Islet precursor cell (in vitro differentiated cells): ENCODE measurements around the gene ZNF174.
A peak's percentile ranks its signal among the peaks of the same experiment; 100 is the strongest.

ENCODE experiments used
- DNase-seq: peaks from one replicate; pipeline ENCODE4 v3.0.0-alpha.2; 2018

Gene ZNF174

DNA sequence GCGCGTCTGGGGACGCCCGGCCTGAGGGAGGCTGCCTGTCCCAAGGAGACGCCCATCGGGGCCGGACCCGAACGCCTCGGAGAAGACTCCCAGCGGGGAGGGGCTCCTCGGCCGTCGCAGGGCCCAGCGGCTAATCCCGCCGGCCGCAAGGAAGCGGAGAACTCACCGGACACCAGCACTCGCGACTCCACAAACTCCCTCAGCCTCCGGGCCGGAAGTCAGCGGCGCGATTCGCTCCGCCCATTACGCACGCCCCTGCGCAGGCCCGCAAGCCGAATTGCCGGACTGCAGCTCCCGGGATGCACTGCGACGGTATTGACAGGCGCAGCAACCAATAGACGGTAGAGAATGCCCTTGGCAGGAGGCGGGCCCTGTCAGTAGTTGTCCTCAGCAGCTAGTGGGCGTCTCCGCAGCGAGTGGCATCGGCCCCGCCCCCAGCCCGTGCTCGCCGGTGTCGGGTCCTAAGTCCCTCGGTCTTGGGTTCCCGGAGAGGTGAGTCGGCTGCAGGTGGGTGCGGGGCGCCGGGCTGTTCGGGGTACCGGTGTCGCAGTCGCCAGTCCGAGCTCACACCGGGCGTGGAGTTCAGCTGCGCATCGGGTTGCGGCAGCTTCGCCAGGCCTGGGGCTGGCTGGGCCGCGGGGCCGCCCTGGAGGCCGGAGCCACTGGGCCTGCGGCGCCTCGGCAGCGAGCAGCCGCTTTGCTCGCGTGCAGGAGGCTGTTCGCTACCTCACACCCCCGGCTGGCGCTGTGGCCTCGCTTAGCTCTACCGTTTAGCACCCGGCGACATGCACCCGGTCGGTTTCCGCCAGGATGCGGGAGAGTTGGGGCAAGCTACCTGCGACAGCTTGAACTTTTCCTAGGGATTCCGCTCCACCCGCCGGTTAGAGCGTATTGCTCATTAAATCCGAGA is at the start of gene ZNF174, which contains the start of gene ZSCAN32:
TSS of gene ZNF174 (plus strand) at position 437 of the 910 bp plus-strand sequence. CDS start 790 bp downstream, outside the sequence.
TSS of gene ZSCAN32 (minus strand) at position 226 of the 910 bp plus-strand sequence. CDS start 3,447 bp downstream, outside the sequence.
- DNase-seq = peak; percentile 100

- no peak for DNase-seq
These were observed 45.4 kb upstream of the ZNF174 start, which contains the start of gene OR2C1 for GRCh38 chr16:3355589-3355988. Gene OR2C1 (plus strand): TSS chr16:3355889. CDS start chr16:3355941, 52 bp downstream.

GRCh38 chr16:3356118-3356517 is 44.9 kb upstream of the ZNF174 start:
- DNase-seq = no peak

DNA sequence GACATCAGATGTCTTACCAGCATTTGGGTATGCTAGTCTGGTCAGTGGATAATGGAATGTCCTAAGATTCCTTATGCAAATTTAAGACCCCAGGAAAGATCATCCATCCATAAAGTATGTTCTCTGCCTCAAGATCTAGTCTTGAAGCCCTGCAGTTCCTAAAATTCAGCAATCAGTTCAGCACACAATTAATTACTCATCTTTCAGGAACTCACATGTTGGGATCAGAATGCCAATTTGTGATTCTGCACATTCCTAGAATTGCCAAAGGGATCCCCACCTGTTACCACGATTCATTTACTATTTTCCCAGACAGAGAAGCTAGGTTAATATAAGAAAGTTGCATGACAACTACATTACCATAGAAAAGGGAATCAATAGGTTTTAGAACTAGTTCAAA is 42.1 kb upstream of the ZNF174 start:
- DNase-seq = no peak

GRCh38 chr16:3362931-3363330 is 38.1 kb upstream of the ZNF174 start:
- no peak for DNase-seq

DNA sequence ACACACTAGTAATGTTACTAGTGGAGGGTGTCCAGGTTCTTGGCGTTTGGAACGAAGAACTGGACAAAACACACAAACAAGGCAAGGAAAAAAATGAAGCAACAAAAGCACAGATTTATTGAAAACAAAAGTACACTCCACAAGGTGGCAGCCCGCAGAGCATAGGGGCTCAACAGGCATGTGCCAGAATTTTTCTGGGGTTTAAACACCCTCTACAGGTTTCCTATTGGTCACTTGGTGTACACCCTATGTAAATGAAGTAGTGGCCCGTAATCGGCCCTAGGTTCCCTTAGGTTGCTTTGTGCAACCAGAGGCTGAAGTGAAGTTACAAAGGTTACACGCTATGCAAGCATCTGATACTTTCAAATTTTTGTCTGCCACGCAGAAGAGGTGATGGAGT is 37.2 kb upstream of the ZNF174 start:
- no peak for DNase-seq

GRCh38 chr16:3364774-3365427 is 36.1 kb upstream of the ZNF174 start:
- DNase-seq = no peak

DNA sequence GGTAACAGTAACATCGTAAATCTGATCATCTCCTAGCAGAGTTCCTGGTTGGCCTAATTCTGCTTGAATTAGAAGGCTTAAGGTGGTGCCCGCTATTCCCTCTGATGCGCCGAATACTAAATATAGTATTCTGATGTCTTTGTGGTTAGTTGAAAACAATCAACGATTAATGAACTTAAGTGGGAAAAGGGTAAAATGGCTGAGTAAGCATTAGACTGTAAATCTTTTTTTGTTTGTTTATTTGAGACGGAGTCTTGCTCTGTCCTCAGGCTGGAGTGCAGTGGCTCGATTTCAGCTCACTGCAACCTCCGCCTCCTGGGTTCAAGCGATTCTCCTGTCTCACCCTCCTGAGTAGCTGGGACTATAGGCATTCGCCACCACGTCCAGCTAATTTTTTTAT is 31.9 kb upstream of the ZNF174 start:
- no peak for DNase-seq

DNA sequence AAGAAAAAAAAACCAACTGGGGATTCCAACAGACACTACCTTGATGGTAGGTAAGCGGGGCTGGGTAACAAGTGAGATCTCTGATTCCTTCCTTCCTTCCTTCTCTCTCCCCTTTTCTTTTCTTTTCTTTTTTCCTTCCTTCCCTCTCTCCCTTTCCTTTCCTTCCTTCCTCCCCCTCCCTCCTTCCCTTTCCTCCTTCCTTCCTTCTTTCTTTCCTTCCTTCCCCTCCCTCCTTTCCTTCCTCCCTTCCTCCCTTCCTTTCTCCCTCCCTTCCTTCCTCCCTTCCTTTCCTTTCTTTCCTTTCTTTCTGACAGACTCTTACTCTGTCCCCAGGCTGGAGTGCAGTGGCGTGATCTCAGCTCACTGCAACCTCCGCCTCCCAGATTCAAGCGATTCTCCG is 25.3 kb upstream of the ZNF174 start:
- DNase-seq = no peak

- no peak for DNase-seq
These were observed 23.1 kb upstream of the ZNF174 start for GRCh38 chr16:3377917-3378316.

GRCh38 chr16:3383045-3383448 is 18.0 kb upstream of the ZNF174 start:
- DNase-seq = no peak

GRCh38 chr16:3388325-3388724 is 12.7 kb upstream of the ZNF174 start:
- no peak for DNase-seq

DNA sequence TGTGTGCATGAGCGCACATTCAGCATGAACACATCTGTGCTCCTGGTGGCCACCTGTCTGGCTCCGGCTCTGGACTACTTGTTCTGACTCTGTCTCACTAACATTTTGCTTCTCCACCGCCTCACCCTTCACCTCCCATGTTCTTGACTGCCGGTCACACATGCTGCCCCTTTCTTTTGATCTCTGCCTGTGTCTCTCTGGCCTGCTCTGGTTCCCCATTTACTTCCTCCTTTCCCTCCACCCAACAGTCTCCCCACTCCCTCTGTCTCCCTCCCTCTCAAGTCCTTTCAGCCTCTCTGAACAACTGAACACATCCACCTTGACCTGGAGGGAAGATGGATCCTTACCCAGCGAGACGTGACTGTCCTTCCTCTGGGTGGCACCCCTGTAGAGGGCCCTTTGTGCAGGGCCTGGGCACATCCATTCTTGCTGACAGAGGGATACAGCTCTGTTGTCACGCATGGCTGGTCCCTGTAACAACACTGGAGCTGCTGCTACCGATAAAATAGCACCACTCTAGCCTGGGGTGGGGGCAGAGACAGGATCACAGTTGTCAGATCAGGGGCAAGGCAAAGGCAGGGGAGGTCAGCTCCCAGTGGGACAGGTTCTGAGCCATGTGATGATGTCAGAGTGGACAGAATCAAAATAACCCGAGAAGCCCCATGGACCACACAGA is 11.2 kb upstream of the ZNF174 start:
- DNase-seq = no peak

- no peak for DNase-seq
These were observed 603 bp upstream of the ZNF174 start for GRCh38 chr16:3400446-3400778.

- no peak for DNase-seq
These were observed 843 bp downstream of the ZNF174 start for GRCh38 chr16:3401719-3402397.

DNA sequence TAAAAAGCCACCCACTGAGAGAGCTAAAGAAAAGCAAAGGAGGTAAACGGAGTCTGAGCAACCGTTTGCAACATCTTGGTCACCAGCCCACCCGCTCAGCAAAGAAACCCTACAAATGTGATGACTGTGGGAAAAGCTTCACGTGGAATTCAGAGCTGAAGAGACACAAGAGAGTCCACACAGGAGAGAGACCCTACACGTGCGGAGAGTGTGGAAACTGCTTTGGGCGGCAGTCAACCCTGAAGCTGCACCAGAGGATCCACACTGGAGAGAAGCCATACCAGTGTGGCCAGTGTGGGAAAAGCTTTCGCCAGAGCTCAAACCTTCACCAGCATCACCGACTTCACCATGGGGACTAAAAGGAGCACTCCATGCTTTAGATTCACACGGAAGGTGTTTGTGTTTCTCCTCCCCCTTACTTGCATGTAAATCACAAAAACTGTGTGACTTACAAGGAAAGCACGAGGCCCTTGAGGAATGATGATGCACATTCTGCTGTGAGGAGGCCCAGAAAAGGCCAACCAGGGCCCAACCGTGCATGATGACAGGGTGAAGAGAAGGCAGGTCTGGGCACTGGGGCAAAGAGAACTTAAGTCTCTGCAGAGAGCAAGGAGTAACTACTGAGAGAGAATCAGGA is 7.7 kb downstream of the ZNF174 start:
- DNase-seq = no peak

DNA sequence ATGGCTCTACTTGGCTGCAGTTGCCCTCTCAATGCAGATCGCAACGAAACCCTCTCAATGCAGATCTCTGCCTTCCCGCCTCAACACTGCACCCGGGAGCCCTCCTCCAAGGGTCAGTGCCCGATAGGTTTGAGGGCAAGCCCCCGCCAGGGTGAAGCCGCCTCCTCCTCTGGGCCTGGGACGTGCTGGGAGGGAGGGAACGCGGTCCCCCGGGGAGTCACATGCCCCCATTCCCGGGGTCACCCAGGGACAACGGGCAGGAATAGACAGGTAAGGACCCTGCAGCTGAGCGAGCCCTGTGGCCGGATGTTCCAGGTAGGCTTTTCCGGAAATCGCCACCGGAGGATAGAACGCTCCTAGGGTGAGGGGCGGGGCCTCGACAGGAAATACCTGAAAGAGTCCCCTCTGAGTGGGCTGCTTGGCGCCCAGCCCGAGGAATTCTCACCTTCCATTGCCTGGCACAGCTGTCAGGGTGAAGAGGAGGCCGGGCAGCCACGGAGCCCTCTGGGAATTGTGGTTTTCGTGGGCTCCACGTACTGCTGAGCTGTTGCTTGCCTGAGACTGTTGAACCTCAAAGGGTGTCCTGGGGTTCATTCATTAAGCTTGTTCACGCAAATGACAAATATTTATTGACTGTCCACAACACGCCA is 12.8 kb downstream of the ZNF174 start:
- DNase-seq = no peak

- DNase-seq = no peak
These were observed 30.8 kb downstream of the ZNF174 start for GRCh38 chr16:3431779-3432219.

DNA sequence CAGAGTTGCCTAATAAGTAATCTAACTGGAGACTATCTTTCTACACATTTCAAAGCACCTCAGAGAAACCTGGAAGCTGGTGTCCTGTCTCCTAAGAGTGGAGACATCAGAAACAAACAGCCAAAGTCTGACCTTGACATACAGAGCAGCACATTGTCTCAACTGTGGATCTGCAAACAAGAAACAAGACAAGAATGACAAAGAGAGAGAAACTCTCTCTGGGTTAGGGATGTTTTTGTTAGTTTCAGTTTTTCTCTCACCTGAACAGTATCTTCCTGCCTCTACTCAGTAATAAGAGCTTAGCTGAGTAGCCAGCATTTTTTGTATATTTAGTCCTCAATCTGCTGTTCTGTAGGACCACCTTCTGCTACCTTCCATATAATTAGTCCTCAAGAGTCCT is 33.4 kb downstream of the ZNF174 start:
- no peak for DNase-seq

- no peak for DNase-seq
These were observed 38.6 kb downstream of the ZNF174 start for GRCh38 chr16:3439637-3440036.

- DNase-seq = peak; percentile 96
These were observed 42.4 kb downstream of the ZNF174 start, which contains the start of the genes NAA60 and ZNF597 for GRCh38 chr16:3443108-3444031. Gene NAA60 (plus strand): TSS chr16:3443680. CDS start chr16:3476228, 32,548 bp downstream. Gene ZNF597 (minus strand): TSS chr16:3443504. CDS start chr16:3443153, 351 bp downstream.
